ENCODE data around the gene TOB1.

Gene TOB1

GRCh38 chr17:50903604-50904517 is 37.7 kb upstream of the TOB1 start:
- Histone ChIP-seq H3K36me3 (ENCODE audit: control insufficient read depth in 2 of 2, insufficient read depth in 1 of 2, low read length in 2 of 2) (no peaks in the 10 kb centered on the region), H3K4me1 (ENCODE audit: control insufficient read depth, insufficient read depth, low read length) (peaks cover 19% of the 10 kb centered on the region), H3K4me3 (ENCODE audit: low read depth, low read length) (no peak overlapping the region), H3K27ac (ENCODE audit: extremely low read depth, low read depth, low read length) (no peak overlapping the region; the same call in 1 of the 2 replicates), H3K9me3 (ENCODE audit: control insufficient read depth, insufficient read depth, low read depth, low read length) (no peaks in the 10 kb centered on the region)
- ChIA-PET POLR2A (interaction anchor here (2.0 to 2.6 kb wide), 2 partner anchors 37 kb away, joined by 8 to 24 read pairs; partner anchors contain the start of gene TOB1), CTCF (interaction anchor here (0.6 to 1.5 kb wide), 4 partner anchors 40 to 53 kb away, joined by 3 to 4 read pairs (median 3); no protein-coding TSS in a partner anchor)
- TF ChIP-seq ZBTB21 (tag by site-specific recombination; IDR thresholded peaks at IDR 0.05) (no peak), ZNF792 (tag by site-specific recombination; IDR thresholded peaks at IDR 0.05) (no peak), PRDM4 (tag by site-specific recombination; IDR thresholded peaks at IDR 0.05) (no peak), PRDM10 (tag by site-specific recombination; IDR thresholded peaks at IDR 0.05) (peak; percentile 99), ZBTB20 (tag by site-specific recombination; IDR thresholded peaks at IDR 0.05) (peak; percentile 74), KLF16 (tag by site-specific recombination; IDR thresholded peaks at IDR 0.05) (no peak), SALL2 (tag by site-specific recombination; IDR thresholded peaks at IDR 0.05; ENCODE audit: borderline replicate concordance) (peak; percentile 64; the same call in 1 of the 2 replicates), ZBTB44 (tag by site-specific recombination; IDR thresholded peaks at IDR 0.05) (peak; percentile 52)

GRCh38 chr17:50902372-50903353 is 36.5 kb upstream of the TOB1 start:
- no peak overlapping the region for H3K4me3 ChIP-seq (ENCODE audit: low read depth, low read length)
- ChIA-PET CTCF (interaction anchor here (0.6 to 1.5 kb wide), 4 partner anchors 39 to 54 kb away, joined by 3 to 4 read pairs (median 3); no protein-coding TSS in a partner anchor), POLR2A (interaction anchor here (0.7 to 2.0 kb wide), 3 partner anchors 10 to 50 kb away, joined by 4 to 8 read pairs (median 5); partner anchors contain the start of gene TOB1)
- no peak for TF ChIP-seq ZNF248 (tag by site-specific recombination; IDR thresholded peaks at IDR 0.05)
- 0 out of 2 replicates have a peak, but pooled peaks have one; percentile 31 for TF ChIP-seq PRDM1 (tag by site-specific recombination; IDR thresholded peaks at IDR 0.05)
- no peaks in the 10 kb centered on the region for H3K9me3 ChIP-seq (ENCODE audit: control insufficient read depth, insufficient read depth, low read depth, low read length)
- no peak overlapping the region for H3K27ac ChIP-seq (ENCODE audit: extremely low read depth, low read depth, low read length)
- H3K4me1 ChIP-seq (ENCODE audit: control insufficient read depth, insufficient read depth, low read length) = peaks cover 19% of the 10 kb centered on the region
- no peaks in the 10 kb centered on the region for H3K36me3 ChIP-seq (ENCODE audit: control insufficient read depth in 2 of 2, insufficient read depth in 1 of 2, low read length in 2 of 2)

All from HEK293 (cell line).